Endodermal cell (in vitro differentiated cells): ENCODE data around the gene PODNL1. TPM values are rescaled to one million over a fixed set of nuclear protein-coding genes. Genes with fewer than 3 reads are reported as not detected.

Experiments used
- DNase-seq: peaks from one replicate; pipeline ENCODE4 v3.0.0-alpha.2; 2017
- H3K27ac ChIP-seq: 2 replicates; pipeline ENCODE4 v1.5.1; 2013; ENCODE audit warnings: mild to moderate bottlenecking, low read depth, low read length, moderate library complexity
- H3K27me3 ChIP-seq: 2 replicates; pipeline ENCODE4 v1.6.1; 2013; ENCODE audit warnings: mild to moderate bottlenecking, low read length, moderate library complexity; ENCODE audit not compliant: insufficient read depth, control insufficient read depth, poor library complexity, severe bottlenecking
- H3K36me3 ChIP-seq: 2 replicates; pipeline ENCODE4 v1.7.0; 2013; ENCODE audit warnings: mild to moderate bottlenecking, low read length, moderate library complexity; ENCODE audit not compliant: control insufficient read depth, insufficient read depth
- H3K4me1 ChIP-seq: one replicate; pipeline ENCODE4 v1.7.0; 2013; ENCODE audit warnings: low read length; ENCODE audit not compliant: control insufficient read depth, insufficient read depth
- H3K4me3 ChIP-seq: 2 replicates; pipeline ENCODE4 v1.5.1; 2013; ENCODE audit warnings: mild to moderate bottlenecking, low read length, moderate library complexity
- H3K9ac ChIP-seq: 2 replicates; pipeline ENCODE4 v1.6.1; 2013; ENCODE audit warnings: mild to moderate bottlenecking, low read length, moderate library complexity; ENCODE audit not compliant: poor library complexity, severe bottlenecking; ENCODE audit errors: extremely low read depth
- H3K9me3 ChIP-seq: 2 replicates; pipeline ENCODE4 v1.6.1; 2013; ENCODE audit warnings: mild to moderate bottlenecking, low read length, moderate library complexity; ENCODE audit not compliant: control insufficient read depth
- H3K27ac Mint-ChIP-seq: 2 replicates; pipeline ENCODE4 v1.8.0; 2020; ENCODE audit warnings: mixed read lengths
- H3K27me3 Mint-ChIP-seq: 2 replicates; pipeline ENCODE4 v1.8.0; 2021; ENCODE audit warnings: mild to moderate bottlenecking, mixed read lengths; ENCODE audit not compliant: insufficient read depth
- H3K36me3 Mint-ChIP-seq: 2 replicates; pipeline ENCODE4 v1.8.0; 2020; ENCODE audit warnings: low read depth, mixed read lengths
- H3K4me1 Mint-ChIP-seq: 2 replicates; pipeline ENCODE4 v1.8.0; 2020; ENCODE audit warnings: mixed read lengths
- H3K4me3 Mint-ChIP-seq: 2 replicates; pipeline ENCODE4 v1.8.0; 2020; ENCODE audit warnings: mild to moderate bottlenecking, moderate library complexity, mixed read lengths
- H3K9me3 Mint-ChIP-seq: 2 replicates; pipeline ENCODE4 v1.8.0; 2020; ENCODE audit warnings: mild to moderate bottlenecking, mixed read lengths
- CTCF ChIP-seq: fragments of 200-600 bp; sonication (generic); conservative IDR thresholded peaks from 2 replicates; pipeline ENCODE4 v1.5.0; 2021; ENCODE audit warnings: antibody characterized with exemption, mild to moderate bottlenecking
- WGBS, 2 experiments: methylation state at CpG; one replicate each; pipeline versions ENCODE4 v1.1.5 to v1.1.7; 2013; ENCODE audit warnings: missing lambda C conversion rate in 2 of 2, mixed read lengths in 1 of 2; ENCODE audit not compliant: insufficient coverage in 1 of 2, insufficient read length in 1 of 2; 5-methylcytosine and 5-hydroxymethylcytosine counted together
- total RNA-seq, 2 donors: library from RNA; stranded (reverse); fragmentation: NEBNext Ultra II Directional in 1 of 2; extraction: Animal tissue kit (Norgen Biotek cat#: 25700) in 1 of 2; gene quantifications; 2 replicates in 1 of 2; 3 replicates in 1 of 2; pipeline ENCODE4 v1.2.1, GENCODE V29; 2021

The PODNL1 gene
- total RNA-seq, 2 donors from 2014 or later = 0.29 TPM; not detected in 1

- Histone ChIP-seq H3K27me3 (no peaks in the 10 kb centered on the region), H3K4me3 (no peak overlapping the region), H3K9me3 (no peaks in the 10 kb centered on the region), H3K4me1 (no peaks in the 10 kb centered on the region), H3K27ac (no peak overlapping the region), H3K36me3 (peaks cover 40% of the 10 kb centered on the region), H3K9ac (no peak overlapping the region)
- Mint-ChIP-seq H3K9me3 (no peaks in the 10 kb centered on the region), H3K27me3 (peaks cover 18% of the 10 kb centered on the region), H3K4me3 (no peak overlapping the region), H3K4me1 (peaks cover 5% of the 10 kb centered on the region), H3K36me3 (peaks cover 45% of the 10 kb centered on the region), H3K27ac (no peak overlapping the region)
- 93 to 98% methylated on average over 8 to 20 of the region's 20 CpGs for WGBS, 2 experiments
- DNase-seq = peak; percentile 48
- peak; percentile 21 for TF ChIP-seq CTCF
These were observed 27.9 kb upstream of the PODNL1 start for GRCh38 chr19:13965926-13966683.

GRCh38 chr19:13965377-13965896 lies 27.2 kb upstream of the PODNL1 start:
- Histone ChIP-seq H3K27ac (no peak overlapping the region), H3K9ac (no peak overlapping the region), H3K4me3 (no peak overlapping the region), H3K36me3 (peaks cover 44% of the 10 kb centered on the region), H3K4me1 (no peaks in the 10 kb centered on the region), H3K27me3 (no peaks in the 10 kb centered on the region), H3K9me3 (no peaks in the 10 kb centered on the region)
- Mint-ChIP-seq H3K27ac (no peak overlapping the region), H3K4me3 (no peak overlapping the region), H3K9me3 (no peaks in the 10 kb centered on the region), H3K36me3 (peaks cover 47% of the 10 kb centered on the region), H3K4me1 (peaks cover 5% of the 10 kb centered on the region), H3K27me3 (peaks cover 18% of the 10 kb centered on the region)
- 93 to 95% methylated on average over 14 to 24 of the region's 24 CpGs for WGBS, 2 experiments
- DNase-seq = no peak
- TF ChIP-seq CTCF = no peak

GRCh38 chr19:13964776-13965175 lies 26.6 kb upstream of the PODNL1 start:
- Mint-ChIP-seq H3K4me3 (no peak overlapping the region), H3K4me1 (peaks cover 5% of the 10 kb centered on the region), H3K27me3 (peaks cover 18% of the 10 kb centered on the region), H3K9me3 (no peaks in the 10 kb centered on the region), H3K27ac (no peak overlapping the region), H3K36me3 (peaks cover 47% of the 10 kb centered on the region)
- Histone ChIP-seq H3K27me3 (no peaks in the 10 kb centered on the region), H3K4me3 (no peak overlapping the region), H3K36me3 (peaks cover 43% of the 10 kb centered on the region), H3K4me1 (no peaks in the 10 kb centered on the region), H3K9me3 (no peaks in the 10 kb centered on the region), H3K9ac (no peak overlapping the region), H3K27ac (no peak overlapping the region)
- TF ChIP-seq CTCF = no peak
- 95 to 98% methylated on average over 3 to 5 of the region's 5 CpGs for WGBS, 2 experiments
- DNase-seq = no peak
